Cardiac fibroblast (primary cell): ENCODE measurements around the gene SNRNP70.

ENCODE experiments used
- DNase-seq, 2 donors: peaks; one replicate each; pipeline versions ENCODE4 v3.0.0 to v3.0.0-alpha.2; 2010; ENCODE audit warnings: low read depth in 2 of 2
- H3K4me3 ChIP-seq, 2 donors: replicated peaks in 1 of 2; 1 replicate in 1 of 2; 2 replicates in 1 of 2; pipeline ENCODE4 v1.5.1; 2011; ENCODE audit warnings: low read depth in 2 of 2, low read length in 2 of 2, mild to moderate bottlenecking in 2 of 2, moderate library complexity in 1 of 2
- TF ChIP-seq, protein P1 (sequence below): IDR thresholded peaks from one replicate; pipeline ENCODE4 v1.5.1; 2011; ENCODE audit warnings: low read depth, mild to moderate bottlenecking, low read length, inconsistent platforms

SNRNP70 gene

DNA sequence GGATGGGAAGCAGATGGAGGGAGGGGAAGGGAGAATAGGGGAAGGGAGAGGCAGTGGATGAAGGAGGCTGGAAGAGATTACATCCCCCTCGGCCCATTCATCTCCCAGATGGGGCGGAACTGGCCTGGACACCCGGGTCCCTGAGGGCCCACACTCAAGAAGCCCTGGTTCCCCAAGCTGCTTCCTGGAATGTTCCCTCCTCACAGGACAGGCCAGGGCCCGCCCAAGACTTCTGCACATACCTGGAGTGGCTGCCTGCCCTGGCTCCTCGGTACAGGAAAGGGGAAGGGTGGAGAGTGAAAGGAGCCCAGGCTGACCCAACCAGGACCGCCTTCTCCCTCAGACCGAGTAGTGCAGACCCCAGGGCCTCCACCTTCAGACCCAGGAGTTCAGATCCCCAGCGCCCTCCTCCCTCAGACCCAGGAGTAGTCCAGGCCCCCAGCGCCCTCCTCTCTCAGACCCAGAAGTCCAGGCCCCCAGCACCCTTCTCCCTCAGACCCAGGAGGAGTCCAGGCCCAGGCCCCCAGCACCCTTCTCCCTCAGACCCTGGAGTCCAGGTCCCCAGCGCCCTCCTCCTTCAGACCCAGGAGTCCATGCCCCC is 21.1 kb upstream of the SNRNP70 start:
- TF ChIP-seq, protein P1, sequence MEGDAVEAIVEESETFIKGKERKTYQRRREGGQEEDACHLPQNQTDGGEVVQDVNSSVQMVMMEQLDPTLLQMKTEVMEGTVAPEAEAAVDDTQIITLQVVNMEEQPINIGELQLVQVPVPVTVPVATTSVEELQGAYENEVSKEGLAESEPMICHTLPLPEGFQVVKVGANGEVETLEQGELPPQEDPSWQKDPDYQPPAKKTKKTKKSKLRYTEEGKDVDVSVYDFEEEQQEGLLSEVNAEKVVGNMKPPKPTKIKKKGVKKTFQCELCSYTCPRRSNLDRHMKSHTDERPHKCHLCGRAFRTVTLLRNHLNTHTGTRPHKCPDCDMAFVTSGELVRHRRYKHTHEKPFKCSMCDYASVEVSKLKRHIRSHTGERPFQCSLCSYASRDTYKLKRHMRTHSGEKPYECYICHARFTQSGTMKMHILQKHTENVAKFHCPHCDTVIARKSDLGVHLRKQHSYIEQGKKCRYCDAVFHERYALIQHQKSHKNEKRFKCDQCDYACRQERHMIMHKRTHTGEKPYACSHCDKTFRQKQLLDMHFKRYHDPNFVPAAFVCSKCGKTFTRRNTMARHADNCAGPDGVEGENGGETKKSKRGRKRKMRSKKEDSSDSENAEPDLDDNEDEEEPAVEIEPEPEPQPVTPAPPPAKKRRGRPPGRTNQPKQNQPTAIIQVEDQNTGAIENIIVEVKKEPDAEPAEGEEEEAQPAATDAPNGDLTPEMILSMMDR, result no peak
- H3K4me3 ChIP-seq, result peak overlapping the region in 1 of 2 donors; percentile 15
- no peak for DNase-seq

DNA sequence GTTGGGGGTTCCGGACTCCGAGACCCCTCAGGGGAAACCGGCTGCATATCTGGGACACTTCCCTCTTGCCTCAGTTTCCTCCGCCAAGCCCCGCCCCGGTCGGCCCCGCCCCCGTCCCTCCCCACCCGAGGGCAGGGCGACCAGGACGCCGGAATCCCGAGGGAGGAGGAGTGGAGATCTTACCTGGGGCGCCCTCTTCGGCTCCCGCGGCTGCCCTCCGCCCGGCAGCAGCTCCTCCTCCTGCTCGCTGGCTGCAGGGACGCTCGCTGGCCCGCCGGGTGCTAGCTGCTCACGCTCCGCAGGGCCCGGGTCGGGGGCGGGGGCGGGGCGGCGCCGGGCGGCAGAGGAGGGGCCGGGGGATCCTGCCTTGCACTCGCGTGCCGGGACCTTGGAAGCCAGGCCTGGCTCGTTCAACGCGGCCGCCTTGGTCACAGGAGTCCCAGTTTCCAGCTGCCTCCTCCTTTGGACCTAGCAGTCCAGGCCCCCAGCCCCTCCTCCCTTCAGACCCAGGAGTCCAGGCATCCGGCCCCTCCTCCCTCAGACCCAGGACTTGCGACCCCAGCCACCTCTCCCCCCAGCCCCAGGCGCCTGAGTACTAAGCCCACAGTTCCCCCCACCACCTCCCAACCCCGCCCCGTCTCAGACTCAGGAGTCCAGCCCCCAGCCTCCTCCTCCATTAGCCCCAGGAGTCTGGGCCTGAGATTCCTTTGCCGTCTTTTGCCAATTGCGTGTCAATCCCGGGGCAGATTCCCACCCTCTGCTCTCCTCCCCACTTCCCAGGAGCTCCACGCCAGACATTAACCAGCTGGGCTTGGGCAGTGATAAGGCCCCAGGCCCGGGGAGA is 20.3 kb upstream of the SNRNP70 start, which contains the start of gene NTF4:
TSS of gene NTF4 (minus strand) at position 51 of the 844 bp plus-strand sequence. CDS start 2,821 bp downstream, outside the sequence.
- TF ChIP-seq, protein P1, result no peak
- H3K4me3 ChIP-seq, result peak within 1 kb of the TSS in 1 of 2 donors; percentile 15
- DNase-seq, result peak in 1 of 2 donors; percentile 28

DNA sequence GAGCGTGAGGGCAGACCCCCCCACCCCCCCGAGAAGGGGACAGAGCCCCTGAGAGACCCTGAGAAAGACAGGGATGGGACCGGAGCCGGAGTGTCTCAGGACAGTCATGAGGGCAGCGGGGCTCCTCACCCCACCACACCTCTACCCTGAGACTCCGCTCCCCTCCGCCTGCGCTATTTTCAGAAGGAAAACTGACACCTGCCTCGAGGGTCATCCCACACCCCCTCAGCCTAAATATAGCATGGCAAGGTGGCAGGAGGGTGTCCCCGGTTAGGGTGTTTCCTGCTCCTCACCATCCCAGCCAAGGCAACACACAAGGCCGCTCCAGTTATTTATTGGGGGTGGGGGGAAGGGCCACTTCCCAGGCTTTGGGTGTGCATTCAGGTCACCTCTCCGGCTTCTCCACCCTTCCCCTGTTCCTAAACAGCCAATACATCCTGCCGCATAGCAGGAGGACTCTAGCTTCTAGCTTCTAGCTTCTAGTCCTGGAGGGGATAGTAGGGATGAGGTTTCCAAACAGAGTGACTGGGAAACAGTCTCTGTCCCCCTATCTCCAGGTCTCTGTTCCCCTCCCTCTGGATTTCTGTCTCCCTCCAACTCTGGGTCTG is 19.2 kb upstream of the SNRNP70 start:
- no peak for DNase-seq
- TF ChIP-seq, protein P1, result no peak
- no peak overlapping the region for H3K4me3 ChIP-seq

DNA sequence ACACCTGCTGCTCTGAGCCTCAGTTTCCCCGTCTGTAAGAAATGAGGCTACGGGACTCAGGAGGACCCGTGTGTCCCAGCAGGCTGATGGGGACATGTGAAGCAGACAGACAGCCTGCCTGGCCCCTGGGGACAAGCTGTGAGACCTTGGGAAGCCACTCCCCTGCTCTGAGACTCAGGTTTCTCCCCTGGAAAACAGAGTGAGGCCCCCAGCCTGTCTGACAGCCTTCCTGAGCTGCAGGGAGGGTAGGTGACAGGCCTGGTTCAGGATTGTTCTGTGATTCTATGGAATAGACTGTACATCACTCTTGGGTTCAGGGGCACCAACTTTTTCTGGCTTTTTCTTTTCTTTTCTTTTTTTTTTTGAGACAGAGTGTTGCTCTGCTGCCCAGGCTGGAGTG is 17.7 kb upstream of the SNRNP70 start:
- TF ChIP-seq, protein P1, result no peak
- no peak overlapping the region for H3K4me3 ChIP-seq
- no peak for DNase-seq

DNA sequence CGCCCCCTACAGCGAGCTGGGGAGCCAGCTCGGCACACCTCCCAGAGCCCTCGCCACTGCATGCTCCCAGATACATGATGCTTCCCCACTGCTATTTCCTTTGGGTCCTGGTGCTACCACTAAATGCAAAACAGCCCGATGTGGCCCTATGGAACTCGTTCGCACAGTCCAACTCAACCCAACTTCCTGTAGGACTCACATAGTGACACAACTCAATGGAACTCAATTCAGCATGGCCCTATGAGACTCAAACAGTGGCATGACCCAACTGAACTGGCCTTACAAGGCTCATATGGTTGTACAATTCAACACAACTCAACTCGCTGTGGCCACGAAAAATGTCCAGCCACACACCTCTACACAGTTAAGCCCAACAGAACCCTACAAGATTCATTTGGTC is 16.2 kb upstream of the SNRNP70 start:
- peak in 1 of 2 donors; percentile 60 for DNase-seq
- no peak overlapping the region for H3K4me3 ChIP-seq
- TF ChIP-seq, protein P1, result no peak

DNA sequence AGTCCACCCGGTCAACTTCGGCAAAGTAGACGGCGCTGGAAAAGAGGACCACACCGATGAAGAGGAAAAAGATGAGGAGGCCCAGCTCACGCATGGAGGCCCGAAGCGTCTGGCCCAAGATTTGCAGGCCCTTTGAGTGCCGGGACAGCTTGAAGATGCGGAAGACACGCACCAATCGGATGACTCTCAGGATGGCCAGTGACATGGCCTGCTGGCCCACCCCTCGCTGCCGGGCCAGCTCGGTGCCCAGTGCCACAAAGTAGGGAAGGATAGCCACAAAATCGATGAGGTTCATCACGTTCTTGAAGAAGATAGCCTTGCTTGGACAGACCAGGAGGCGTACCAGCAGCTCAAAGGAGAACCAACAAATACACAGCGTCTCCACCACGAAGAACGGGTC is 14.8 kb upstream of the SNRNP70 start:
- DNase-seq, result no peak
- TF ChIP-seq, protein P1, result no peak
- no peak overlapping the region for H3K4me3 ChIP-seq
